ENCODE measurements around the gene EEF1A1.

GRCh38 chr6:73569121-73569520, 48.3 kb upstream of the EEF1A1 start:
- TF ChIP-seq RAD21 (IDR thresholded peaks at IDR 0.05; ENCODE audit: low read depth) = no peak
- no peak for TF ChIP-seq CEBPB (IDR thresholded peaks at IDR 0.05)
- TF ChIP-seq TAF1 (IDR thresholded peaks at IDR 0.05; ENCODE audit: low read depth) = no peak
- TF ChIP-seq NFIC (IDR thresholded peaks at IDR 0.05) = no peak
- TF ChIP-seq MAX (IDR thresholded peaks at IDR 0.05) = no peak
- no peak for TF ChIP-seq EGR1 (IDR thresholded peaks at IDR 0.05)
- no peak for TF ChIP-seq REST (IDR thresholded peaks at IDR 0.05; ENCODE audit: low read depth)
- TF ChIP-seq, protein P1, sequence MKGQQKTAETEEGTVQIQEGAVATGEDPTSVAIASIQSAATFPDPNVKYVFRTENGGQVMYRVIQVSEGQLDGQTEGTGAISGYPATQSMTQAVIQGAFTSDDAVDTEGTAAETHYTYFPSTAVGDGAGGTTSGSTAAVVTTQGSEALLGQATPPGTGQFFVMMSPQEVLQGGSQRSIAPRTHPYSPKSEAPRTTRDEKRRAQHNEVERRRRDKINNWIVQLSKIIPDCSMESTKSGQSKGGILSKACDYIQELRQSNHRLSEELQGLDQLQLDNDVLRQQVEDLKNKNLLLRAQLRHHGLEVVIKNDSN (IDR thresholded peaks at IDR 0.05) = no peak
- no peak for TF ChIP-seq EP300 (IDR thresholded peaks at IDR 0.05; ENCODE audit: borderline replicate concordance)

Data from Ishikawa (cell line).